AG09309 (cell line): ENCODE data around the gene CAND2.

ENCODE experiments used
- DNase-seq: peaks from one replicate; pipeline ENCODE4 v3.0.0-alpha.2; 2010; ENCODE audit warnings: low read depth
- H3K4me3 ChIP-seq: 2 replicates; pipeline ENCODE4 v1.5.1; 2011; ENCODE audit warnings: mild to moderate bottlenecking, low read depth, low read length, moderate library complexity; ENCODE audit not compliant: control insufficient read depth
- TF ChIP-seq, protein P1 (sequence below): IDR thresholded peaks from 2 replicates; pipeline ENCODE4 v1.5.1; 2011; ENCODE audit warnings: mild to moderate bottlenecking, low read depth, low read length, inconsistent platforms; ENCODE audit not compliant: insufficient read depth, control insufficient read depth; ENCODE audit errors: missing control alignments

Gene CAND2

DNA sequence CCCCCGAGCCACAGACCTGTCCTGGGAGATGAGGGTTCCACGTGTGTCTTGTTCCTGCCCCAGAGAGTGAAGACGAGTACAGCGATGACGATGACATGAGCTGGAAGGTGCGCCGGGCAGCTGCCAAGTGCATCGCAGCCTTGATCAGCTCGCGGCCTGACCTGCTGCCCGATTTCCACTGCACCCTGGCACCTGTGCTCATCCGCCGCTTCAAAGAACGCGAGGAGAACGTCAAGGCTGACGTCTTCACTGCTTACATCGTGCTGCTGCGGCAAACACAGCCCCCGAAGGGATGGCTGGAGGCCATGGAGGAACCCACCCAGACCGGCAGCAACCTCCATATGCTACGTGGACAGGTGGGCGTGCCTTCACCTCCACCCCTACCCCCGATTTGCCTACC is 18.6 kb downstream of the CAND2 start:
- no peak overlapping the region for H3K4me3 ChIP-seq
- TF ChIP-seq, protein P1, sequence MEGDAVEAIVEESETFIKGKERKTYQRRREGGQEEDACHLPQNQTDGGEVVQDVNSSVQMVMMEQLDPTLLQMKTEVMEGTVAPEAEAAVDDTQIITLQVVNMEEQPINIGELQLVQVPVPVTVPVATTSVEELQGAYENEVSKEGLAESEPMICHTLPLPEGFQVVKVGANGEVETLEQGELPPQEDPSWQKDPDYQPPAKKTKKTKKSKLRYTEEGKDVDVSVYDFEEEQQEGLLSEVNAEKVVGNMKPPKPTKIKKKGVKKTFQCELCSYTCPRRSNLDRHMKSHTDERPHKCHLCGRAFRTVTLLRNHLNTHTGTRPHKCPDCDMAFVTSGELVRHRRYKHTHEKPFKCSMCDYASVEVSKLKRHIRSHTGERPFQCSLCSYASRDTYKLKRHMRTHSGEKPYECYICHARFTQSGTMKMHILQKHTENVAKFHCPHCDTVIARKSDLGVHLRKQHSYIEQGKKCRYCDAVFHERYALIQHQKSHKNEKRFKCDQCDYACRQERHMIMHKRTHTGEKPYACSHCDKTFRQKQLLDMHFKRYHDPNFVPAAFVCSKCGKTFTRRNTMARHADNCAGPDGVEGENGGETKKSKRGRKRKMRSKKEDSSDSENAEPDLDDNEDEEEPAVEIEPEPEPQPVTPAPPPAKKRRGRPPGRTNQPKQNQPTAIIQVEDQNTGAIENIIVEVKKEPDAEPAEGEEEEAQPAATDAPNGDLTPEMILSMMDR = no peak
- DNase-seq = no peak

DNA sequence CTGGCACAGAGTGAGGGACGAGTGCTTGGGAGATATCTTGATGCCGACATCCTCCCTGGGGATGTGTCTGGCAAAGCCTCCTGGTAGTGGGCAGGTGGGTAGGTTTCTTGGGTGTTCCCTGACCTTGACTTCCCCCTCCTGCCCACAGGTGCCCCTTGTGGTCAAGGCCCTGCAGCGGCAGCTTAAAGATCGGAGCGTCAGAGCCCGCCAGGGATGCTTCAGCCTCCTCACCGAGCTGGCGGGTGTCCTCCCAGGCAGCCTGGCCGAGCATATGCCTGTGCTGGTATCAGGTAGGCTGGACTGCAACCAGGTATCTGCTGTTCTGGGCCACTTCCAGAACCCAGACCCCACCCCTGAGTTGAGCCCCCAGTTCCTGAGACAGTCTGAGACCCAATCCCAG is 19.2 kb downstream of the CAND2 start:
- H3K4me3 ChIP-seq = no peak overlapping the region
- TF ChIP-seq, protein P1 = no peak
- no peak for DNase-seq

DNA sequence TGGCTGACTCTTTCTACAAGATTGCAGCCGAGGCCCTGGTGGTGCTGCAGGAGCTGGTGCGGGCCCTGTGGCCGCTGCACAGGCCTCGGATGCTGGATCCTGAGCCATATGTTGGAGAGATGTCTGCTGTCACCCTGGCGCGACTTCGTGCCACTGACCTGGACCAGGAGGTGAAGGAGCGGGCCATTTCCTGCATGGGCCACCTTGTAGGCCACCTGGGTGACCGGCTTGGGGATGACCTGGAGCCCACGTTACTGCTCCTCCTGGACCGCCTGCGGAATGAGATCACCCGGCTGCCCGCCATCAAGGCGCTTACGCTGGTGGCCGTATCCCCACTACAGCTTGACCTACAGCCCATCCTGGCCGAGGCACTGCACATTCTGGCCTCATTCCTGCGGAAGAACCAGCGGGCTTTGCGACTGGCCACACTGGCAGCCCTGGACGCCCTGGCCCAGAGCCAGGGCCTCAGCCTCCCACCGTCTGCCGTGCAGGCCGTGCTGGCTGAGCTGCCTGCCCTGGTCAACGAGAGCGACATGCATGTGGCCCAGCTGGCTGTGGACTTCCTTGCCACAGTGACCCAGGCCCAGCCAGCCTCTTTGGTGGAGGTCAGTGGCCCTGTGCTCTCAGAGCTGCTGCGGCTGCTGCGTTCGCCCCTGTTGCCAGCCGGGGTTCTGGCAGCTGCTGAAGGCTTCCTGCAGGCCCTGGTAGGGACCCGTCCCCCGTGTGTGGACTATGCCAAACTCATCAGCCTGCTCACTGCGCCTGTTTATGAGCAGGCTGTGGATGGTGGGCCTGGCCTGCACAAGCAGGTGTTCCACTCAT is 20.3 kb downstream of the CAND2 start:
- no peak for DNase-seq
- TF ChIP-seq, protein P1 = no peak
- no peak overlapping the region for H3K4me3 ChIP-seq

GRCh38 chr3:12817343-12817710 is 20.8 kb downstream of the CAND2 start:
- TF ChIP-seq, protein P1 = no peak
- H3K4me3 ChIP-seq = no peak overlapping the region
- no peak for DNase-seq

GRCh38 chr3:12818273-12818672 is 21.8 kb downstream of the CAND2 start:
- H3K4me3 ChIP-seq = no peak overlapping the region
- DNase-seq = no peak
- TF ChIP-seq, protein P1 = no peak

GRCh38 chr3:12818773-12819172 is 22.3 kb downstream of the CAND2 start:
- TF ChIP-seq, protein P1 = no peak
- no peak overlapping the region for H3K4me3 ChIP-seq
- no peak for DNase-seq
